Fibroblast of pulmonary artery (primary cell): ENCODE measurements around the gene BANF1.

Source experiments
- DNase-seq: peaks from one replicate; pipeline ENCODE4 v3.0.0-alpha.2; 2010; ENCODE audit warnings: low read depth
- H3K4me3 ChIP-seq: replicated peaks from 2 replicates; pipeline ENCODE4 v1.5.1; 2011; ENCODE audit warnings: low read depth, mild to moderate bottlenecking, control low read depth, low read length, moderate library complexity
- CTCF ChIP-seq: IDR thresholded peaks from 2 replicates; pipeline ENCODE4 v1.5.1; 2011; ENCODE audit warnings: mild to moderate bottlenecking, control low read depth, low read length, inconsistent platforms; ENCODE audit errors: missing control alignments

Gene BANF1

GRCh38 chr11:66042227-66042995 is 40.1 kb downstream of the BANF1 start:
- H3K4me3 ChIP-seq: no peak overlapping the region
- no peak for DNase-seq
- TF ChIP-seq CTCF: no peak

- TF ChIP-seq CTCF: no peak
- DNase-seq: no peak
- no peak overlapping the region for H3K4me3 ChIP-seq
These were observed 40.9 kb downstream of the BANF1 start for GRCh38 chr11:66042996-66043906.

- TF ChIP-seq CTCF: no peak
- no peak for DNase-seq
- no peak overlapping the region for H3K4me3 ChIP-seq
These were observed 42.5 kb downstream of the BANF1 start for GRCh38 chr11:66044757-66045156.

- H3K4me3 ChIP-seq: no peak overlapping the region
- peak; percentile 91 for TF ChIP-seq CTCF
- peak; percentile 80 for DNase-seq
These were observed 42.9 kb downstream of the BANF1 start for GRCh38 chr11:66045177-66045639.

- no peak for TF ChIP-seq CTCF
- no peak for DNase-seq
These were observed 44.6 kb downstream of the BANF1 start for GRCh38 chr11:66046901-66047300.

GRCh38 chr11:66047541-66048365 is 45.5 kb downstream of the BANF1 start:
- no peak for TF ChIP-seq CTCF
- H3K4me3 ChIP-seq: no peak overlapping the region
- no peak for DNase-seq

More at GRCh38 chr11:66046901-66047300, 44.6 kb downstream of the BANF1 start:
- H3K4me3 ChIP-seq: no peak overlapping the region
